SU-DHL-6 (cell line): ENCODE data around the gene SERPINA5.

Source experiments
- H2AFZ ChIP-seq: fragments of 200-600 bp; sonication (generic); 2 replicates; pipeline ENCODE4 v1.6.1; 2014; ENCODE audit warnings: low read depth, mild to moderate bottlenecking, moderate library complexity, mixed read lengths, antibody characterized with exemption, low read length; ENCODE audit not compliant: severe bottlenecking
- H3F3A ChIP-seq: fragments of 200-600 bp; shearing (Covaris generic); 2 replicates; pipeline ENCODE4 v1.6.0; 2016; ENCODE audit warnings: antibody characterized with exemption, mild to moderate bottlenecking; ENCODE audit not compliant: insufficient read depth
- H3K27ac ChIP-seq: fragments of 200-600 bp; sonication (generic); 2 replicates; pipeline ENCODE4 v1.5.1; 2016; ENCODE audit warnings: low read depth, mild to moderate bottlenecking, low read length, moderate library complexity, mixed read lengths
- H3K27me3 ChIP-seq: fragments of 200-600 bp; sonication (generic), shearing (Covaris generic); 2 replicates; pipeline ENCODE4 v1.6.0; 2014; ENCODE audit warnings: mild to moderate bottlenecking, low read length
- H3K36me3 ChIP-seq: fragments of 200-600 bp; sonication (generic); 2 replicates; pipeline ENCODE4 v1.6.1; 2014; ENCODE audit warnings: mild to moderate bottlenecking, low read length, mixed read lengths
- H3K4me2 ChIP-seq: fragments of 300-600, 200-600 bp; shearing (Covaris generic), sonication (generic); 2 replicates; pipeline ENCODE4 v1.6.0; 2014; ENCODE audit warnings: low read length, low read depth, mild to moderate bottlenecking; ENCODE audit not compliant: poor library complexity, severe bottlenecking
- H3K4me3 ChIP-seq: fragments of 200-600 bp; sonication (generic); 2 replicates; pipeline ENCODE4 v1.5.1; 2014; ENCODE audit warnings: antibody characterized with exemption, low read length, mild to moderate bottlenecking, mixed read lengths; ENCODE audit not compliant: insufficient read depth, poor library complexity, severe bottlenecking
- H3K79me2 ChIP-seq: fragments of 200-600 bp; sonication (generic); 2 replicates; pipeline ENCODE4 v1.6.1; 2014; ENCODE audit warnings: mild to moderate bottlenecking, low read length, moderate library complexity; ENCODE audit not compliant: insufficient read depth
- H3K9ac ChIP-seq: fragments of 200-600 bp; sonication (generic); 2 replicates; pipeline ENCODE4 v1.7.0; 2014; ENCODE audit warnings: mild to moderate bottlenecking, low read length
- H3K9me2 ChIP-seq: fragments of 200-600 bp; sonication (generic); replicated peaks from 2 replicates; pipeline ENCODE4 v1.6.1; 2014; ENCODE audit warnings: low read length; ENCODE audit not compliant: insufficient read depth
- H3K9me3 ChIP-seq: fragments of 200-600 bp; sonication (generic); 2 replicates; pipeline ENCODE4 v1.6.1; 2014; ENCODE audit warnings: low read length, mixed read lengths; ENCODE audit not compliant: insufficient read depth
- H4K20me1 ChIP-seq: fragments of 200-600 bp; sonication (generic); 2 replicates; pipeline ENCODE4 v1.6.1; 2014; ENCODE audit warnings: low read depth, mild to moderate bottlenecking, antibody characterized with exemption, low read length, moderate library complexity, mixed read lengths
- CTCF ChIP-seq: fragments of 200-600 bp; sonication (generic); IDR thresholded peaks from one replicate; pipeline ENCODE4 v1.5.1; 2017; ENCODE audit warnings: antibody characterized with exemption, mild to moderate bottlenecking, low read length, moderate library complexity; ENCODE audit not compliant: insufficient read depth, poor library complexity, severe bottlenecking
- EZH2phosphoT487 ChIP-seq: fragments of 200-600 bp; sonication (generic), shearing (Covaris generic); conservative IDR thresholded peaks from 2 replicates; pipeline ENCODE4 v1.6.1; 2018; ENCODE audit warnings: mild to moderate bottlenecking, antibody characterized with exemption, low read length, moderate library complexity, mixed read lengths

The SERPINA5 gene

DNA sequence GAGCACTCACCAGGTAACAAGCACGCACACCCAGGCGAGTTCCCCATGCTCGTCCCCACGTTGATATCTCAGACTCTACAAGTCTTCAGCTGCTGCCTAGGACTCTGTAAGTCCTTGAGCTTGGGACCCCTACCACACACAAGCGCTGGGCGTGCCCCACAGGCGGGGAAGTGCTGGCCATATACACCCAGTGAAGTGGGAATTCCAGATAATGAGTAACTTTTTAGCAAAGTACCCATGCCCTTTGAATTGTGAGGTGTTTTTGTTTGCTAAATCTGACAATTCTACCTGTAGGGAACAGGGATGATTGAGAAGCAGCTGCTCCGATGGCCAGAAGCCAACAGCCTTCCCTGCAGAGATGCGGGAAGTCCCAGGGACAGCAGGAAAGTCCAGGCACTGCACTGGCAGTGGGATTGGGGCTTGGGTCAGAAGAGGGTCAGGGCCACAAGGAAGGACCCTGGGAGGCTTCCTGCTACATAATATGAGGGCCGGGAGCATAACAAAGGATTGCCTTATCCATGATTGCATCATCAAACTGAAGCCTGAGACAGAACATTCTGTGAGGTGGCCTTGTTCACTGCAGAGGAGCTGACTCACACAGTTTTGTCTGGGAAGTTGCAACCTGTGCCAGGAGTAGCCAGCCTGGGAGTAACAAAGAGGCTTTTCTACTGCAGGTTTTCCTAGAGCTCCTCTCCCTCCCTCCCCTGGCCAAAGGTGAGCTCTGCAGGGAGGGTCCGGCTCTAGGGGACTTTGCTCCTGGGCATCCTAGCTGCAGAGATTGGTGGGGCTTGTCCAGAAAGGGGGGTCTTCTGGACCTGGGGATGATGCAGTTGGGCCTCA, 17.8 kb downstream of the SERPINA5 start:
- Histone ChIP-seq H3K27ac (no peak overlapping the region), H3K4me2 (no peak overlapping the region), H3K9ac (no peak overlapping the region), H2AFZ (no peak overlapping the region), H4K20me1 (no peaks in the 10 kb centered on the region), H3K27me3 (no peaks in the 10 kb centered on the region), H3K79me2 (no peaks in the 10 kb centered on the region), H3K36me3 (no peaks in the 10 kb centered on the region), H3F3A (no peaks in the 10 kb centered on the region), H3K4me3 (no peak overlapping the region), H3K9me2 (no peaks in the 10 kb centered on the region), H3K9me3 (no peaks in the 10 kb centered on the region)
- TF ChIP-seq CTCF, result no peak
- TF ChIP-seq EZH2phosphoT487, result no peak

DNA sequence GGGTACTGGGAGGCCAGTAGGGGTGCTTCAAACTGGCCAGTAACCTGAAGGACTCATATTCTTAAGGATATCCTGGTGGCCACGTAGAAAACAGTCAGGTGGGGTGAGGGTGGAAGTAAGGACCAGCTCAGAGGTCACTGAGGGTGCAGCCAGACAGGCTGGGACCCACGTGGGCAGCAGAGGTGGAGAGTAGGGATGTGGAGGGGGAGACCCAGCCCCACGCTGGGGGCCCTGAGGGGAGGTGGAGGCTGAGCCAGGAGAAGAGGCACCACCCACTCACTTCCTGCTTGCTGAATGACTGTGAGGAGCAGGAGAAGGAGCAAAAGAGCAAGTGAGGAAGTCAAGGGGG, 18.4 kb downstream of the SERPINA5 start:
- H3K27me3 ChIP-seq, result no peaks in the 10 kb centered on the region
- no peaks in the 10 kb centered on the region for H4K20me1 ChIP-seq
- H3K36me3 ChIP-seq, result no peaks in the 10 kb centered on the region
- H3K4me3 ChIP-seq, result no peak overlapping the region
- no peak overlapping the region for H3K9ac ChIP-seq
- H3K9me2 ChIP-seq, result no peaks in the 10 kb centered on the region
- no peaks in the 10 kb centered on the region for H3K9me3 ChIP-seq
- H3K27ac ChIP-seq, result no peak overlapping the region
- no peaks in the 10 kb centered on the region for H3K79me2 ChIP-seq
- no peaks in the 10 kb centered on the region for H3F3A ChIP-seq
- H2AFZ ChIP-seq, result no peak overlapping the region
- H3K4me2 ChIP-seq, result no peak overlapping the region
- TF ChIP-seq EZH2phosphoT487, result no peak
- TF ChIP-seq CTCF, result no peak

GRCh38 chr14:94600148-94600545, 18.9 kb downstream of the SERPINA5 start:
- Histone ChIP-seq H3K9ac (no peak overlapping the region), H3K79me2 (no peaks in the 10 kb centered on the region), H3K4me3 (no peak overlapping the region), H3F3A (no peaks in the 10 kb centered on the region), H3K9me3 (no peaks in the 10 kb centered on the region), H4K20me1 (no peaks in the 10 kb centered on the region), H3K27ac (no peak overlapping the region), H3K9me2 (no peaks in the 10 kb centered on the region), H3K36me3 (no peaks in the 10 kb centered on the region), H3K27me3 (no peaks in the 10 kb centered on the region), H3K4me2 (no peak overlapping the region), H2AFZ (no peak overlapping the region)
- TF ChIP-seq CTCF, result no peak
- TF ChIP-seq EZH2phosphoT487, result no peak
